K562 (cell line): Measurements from ENCODE around the gene GAS2L2. TPM values are rescaled to one million over a fixed set of nuclear protein-coding genes. Genes with fewer than 3 reads are reported as not detected.

Experiments
- PRPF4 ChIP-seq: fragments of 200-400 bp; formaldehyde crosslinking; IDR thresholded peaks from one replicate; pipeline ENCODE4 v1.6.1; 2017; ENCODE audit warnings: low read length, low read depth, mild to moderate bottlenecking; ENCODE audit not compliant: insufficient read depth, poor library complexity, severe bottlenecking
- TFE3 ChIP-seq: fragments of 450-650 bp; formaldehyde crosslinking; IDR thresholded peaks from 2 replicates; pipeline ENCODE4 v1.4.0; 2020; ENCODE audit warnings: mild to moderate bottlenecking, mixed read lengths
- TOE1 ChIP-seq, 2 experiments: fragments of 450-650 bp in 1 of 2; sonication (generic) in 1 of 2; formaldehyde crosslinking in 1 of 2; IDR thresholded peaks; 2 replicates each; pipeline versions ENCODE4 v1.7.1 to v1.8.0; 2016 to 2022; ENCODE audit warnings: borderline replicate concordance in 2 of 2, mild to moderate bottlenecking in 2 of 2, antibody characterized with exemption in 1 of 2, inconsistent platforms in 1 of 2, low read depth in 1 of 2, missing genetic modification reagents in 1 of 2, moderate library complexity in 1 of 2
- USF2 ChIP-seq: sonication (generic); formaldehyde crosslinking; IDR thresholded peaks from 2 replicates; pipeline ENCODE4 v1.5.0; 2020; ENCODE audit warnings: missing genetic modification reagents
- ZBTB33 ChIP-seq: sonication (generic); formaldehyde crosslinking; IDR thresholded peaks from 2 replicates; pipeline ENCODE4 v1.8.1; 2023; ENCODE audit warnings: mild to moderate bottlenecking, missing genetic modification reagents
- ZBTB8A ChIP-seq: fragments of 450-650 bp; IDR thresholded peaks from 2 replicates; pipeline ENCODE4 v1.6.1; 2018; ENCODE audit warnings: mild to moderate bottlenecking, moderate library complexity; ENCODE audit not compliant: partially characterized antibody
- ZKSCAN3 ChIP-seq: fragments of 250-450 bp; sonication (Bioruptor Pico); IDR thresholded peaks from 2 replicates; pipeline ENCODE4 v1.4.0; 2020
- ZNF263 ChIP-seq: sonication (generic); formaldehyde crosslinking; IDR thresholded peaks from 2 replicates; pipeline ENCODE4 v1.8.0; 2022; ENCODE audit warnings: mild to moderate bottlenecking, missing genetic modification reagents, borderline replicate concordance
- ZNF407 ChIP-seq: fragments of 450-650 bp; IDR thresholded peaks from 2 replicates; pipeline ENCODE4 v1.6.1; 2016; ENCODE audit warnings: low read depth
- ZNF644 ChIP-seq: fragments of 200-800 bp; sonication (Bioruptor generic); IDR thresholded peaks from 2 replicates; pipeline ENCODE4 v1.6.1; 2016; ENCODE audit warnings: low read depth, missing genetic modification characterization, missing compliant biosample characterization
- ZNF764 ChIP-seq: fragments of 250-450 bp; sonication (Bioruptor Pico); IDR thresholded peaks from 2 replicates; pipeline ENCODE4 v1.4.0; 2020; ENCODE audit warnings: low read depth, mild to moderate bottlenecking, moderate library complexity
- polyA plus RNA-seq, 8 experiments: library from polyadenylated mRNA; depleted of rRNA in 4 of 8; stranded (reverse) in 5 of 8; unstranded in 3 of 8; fragments of >200 nt; fragmentation: Nextera tagmentation in 2 of 8; fragmentation: Illumina TruSeq in 1 of 8; extraction: Ambion mirVana in 2 of 8; extraction: Trizol in 1 of 8; gene quantifications; 2 replicates each; pipeline versions ENCODE4 v1.2.1 to v1.2.3, GENCODE V29; 2011 to 2014; ENCODE audit warnings: inconsistent platforms in 1 of 8, missing spikeins in 1 of 8
- total RNA-seq, 7 experiments: library from RNA; depleted of rRNA in 6 of 7; stranded (reverse); fragments of >200 nt in 6 of 7; fragmentation: Illumina TruSeq in 2 of 7; extraction: Trizol in 2 of 7; gene quantifications; 2 replicates each; pipeline versions ENCODE4 v1.2.1 to v1.2.3, GENCODE V29; 2011 to 2021; ENCODE audit warnings: low replicate concordance in 1 of 7
- TF ChIP-seq, protein P1 (sequence below), 3 experiments: IDR thresholded peaks in 2 of 3; conservative IDR thresholded peaks in 1 of 3; 2 replicates each; pipeline ENCODE4 v1.5.1; 2011 to 2012; ENCODE audit warnings: low read length in 3 of 3, mild to moderate bottlenecking in 3 of 3, control low read depth in 2 of 3, improper control_type of control experiment in 1 of 3, inconsistent platforms in 1 of 3, low read depth in 1 of 3, mixed read lengths in 1 of 3, moderate library complexity in 1 of 3; ENCODE audit not compliant: insufficient read depth in 2 of 3

Gene GAS2L2
- total and polyA plus RNA-seq, 9 of the 15 experiments (the other 6 are each of a cell fraction or from before 2014, with no cell fraction given): not detected

DNA sequence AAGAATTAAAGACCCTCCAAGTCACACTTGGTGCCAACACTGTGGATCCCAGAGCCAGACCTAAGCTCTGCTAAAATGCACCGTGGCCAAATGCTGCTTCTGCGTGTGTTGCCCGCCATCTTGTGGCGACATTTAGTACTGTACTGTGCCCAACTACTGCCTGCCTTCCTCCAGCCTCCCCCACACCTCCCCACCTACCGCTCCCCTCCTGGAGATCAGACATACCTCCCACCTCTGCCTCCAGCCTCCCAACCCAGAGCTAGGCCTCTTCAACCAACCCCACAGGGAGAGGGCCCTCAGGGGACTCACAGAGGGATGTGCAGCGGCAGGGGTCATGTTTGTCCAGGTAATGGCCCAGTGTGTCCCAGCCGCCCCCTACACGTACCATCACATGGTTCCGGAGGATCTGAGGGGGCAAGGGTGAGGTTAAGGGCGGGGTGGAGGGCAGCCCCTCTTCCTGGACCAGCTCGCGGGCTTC is 5.5 kb downstream of the GAS2L2 start (continued):
- TF ChIP-seq ZNF407 (no peak), USF2 (no peak), ZNF644 (tag) (no peak), ZBTB33 (no peak), ZNF764 (CRISPR knock-in tag) (no peak), PRPF4 (no peak), ZKSCAN3 (CRISPR knock-in tag) (no peak), ZNF263 (CRISPR knock-in tag) (no peak), TFE3 (CRISPR knock-in tag) (no peak), TOE1 (IDR thresholded peaks at IDR 0.05; ENCODE audit: borderline replicate concordance) (no peak), TOE1 (CRISPR knock-in tag; IDR thresholded peaks at IDR 0.05; ENCODE audit: borderline replicate concordance, low read depth) (no peak), ZBTB8A (no peak)
- TF ChIP-seq, protein P1, sequence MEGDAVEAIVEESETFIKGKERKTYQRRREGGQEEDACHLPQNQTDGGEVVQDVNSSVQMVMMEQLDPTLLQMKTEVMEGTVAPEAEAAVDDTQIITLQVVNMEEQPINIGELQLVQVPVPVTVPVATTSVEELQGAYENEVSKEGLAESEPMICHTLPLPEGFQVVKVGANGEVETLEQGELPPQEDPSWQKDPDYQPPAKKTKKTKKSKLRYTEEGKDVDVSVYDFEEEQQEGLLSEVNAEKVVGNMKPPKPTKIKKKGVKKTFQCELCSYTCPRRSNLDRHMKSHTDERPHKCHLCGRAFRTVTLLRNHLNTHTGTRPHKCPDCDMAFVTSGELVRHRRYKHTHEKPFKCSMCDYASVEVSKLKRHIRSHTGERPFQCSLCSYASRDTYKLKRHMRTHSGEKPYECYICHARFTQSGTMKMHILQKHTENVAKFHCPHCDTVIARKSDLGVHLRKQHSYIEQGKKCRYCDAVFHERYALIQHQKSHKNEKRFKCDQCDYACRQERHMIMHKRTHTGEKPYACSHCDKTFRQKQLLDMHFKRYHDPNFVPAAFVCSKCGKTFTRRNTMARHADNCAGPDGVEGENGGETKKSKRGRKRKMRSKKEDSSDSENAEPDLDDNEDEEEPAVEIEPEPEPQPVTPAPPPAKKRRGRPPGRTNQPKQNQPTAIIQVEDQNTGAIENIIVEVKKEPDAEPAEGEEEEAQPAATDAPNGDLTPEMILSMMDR (IDR thresholded peaks at IDR 0.05 in 2 of 3, conservative IDR thresholded peaks at IDR 0.05 in 1 of 3; ENCODE audit: insufficient read depth in 2 of 3, low read depth in 1 of 3, low read length in 3 of 3): peak; percentile 86 to 90 (median 88)
